ENCODE measurements around the gene DCDC1. TPM values are rescaled to one million over a fixed set of nuclear protein-coding genes. Genes with fewer than 3 reads are reported as not detected.

Gene DCDC1
- total and polyA plus RNA-seq, 2 donors (not counting 1 experiment from before 2014, with no cell fraction given) = 0.05 to 0.17 TPM

- no peak for DNase-seq (ENCODE audit: low read depth in 2 of 2)
- no peak overlapping the region for H3K27ac ChIP-seq (ENCODE audit: insufficient read depth, low read length)
- TF ChIP-seq, protein P1, sequence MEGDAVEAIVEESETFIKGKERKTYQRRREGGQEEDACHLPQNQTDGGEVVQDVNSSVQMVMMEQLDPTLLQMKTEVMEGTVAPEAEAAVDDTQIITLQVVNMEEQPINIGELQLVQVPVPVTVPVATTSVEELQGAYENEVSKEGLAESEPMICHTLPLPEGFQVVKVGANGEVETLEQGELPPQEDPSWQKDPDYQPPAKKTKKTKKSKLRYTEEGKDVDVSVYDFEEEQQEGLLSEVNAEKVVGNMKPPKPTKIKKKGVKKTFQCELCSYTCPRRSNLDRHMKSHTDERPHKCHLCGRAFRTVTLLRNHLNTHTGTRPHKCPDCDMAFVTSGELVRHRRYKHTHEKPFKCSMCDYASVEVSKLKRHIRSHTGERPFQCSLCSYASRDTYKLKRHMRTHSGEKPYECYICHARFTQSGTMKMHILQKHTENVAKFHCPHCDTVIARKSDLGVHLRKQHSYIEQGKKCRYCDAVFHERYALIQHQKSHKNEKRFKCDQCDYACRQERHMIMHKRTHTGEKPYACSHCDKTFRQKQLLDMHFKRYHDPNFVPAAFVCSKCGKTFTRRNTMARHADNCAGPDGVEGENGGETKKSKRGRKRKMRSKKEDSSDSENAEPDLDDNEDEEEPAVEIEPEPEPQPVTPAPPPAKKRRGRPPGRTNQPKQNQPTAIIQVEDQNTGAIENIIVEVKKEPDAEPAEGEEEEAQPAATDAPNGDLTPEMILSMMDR (conservative IDR thresholded peaks at IDR 0.05 in 1 of 2, IDR thresholded peaks at IDR 0.05 in 1 of 2; ENCODE audit: low read depth in 1 of 2, low read length in 2 of 2) = no peak
- TF ChIP-seq EZH2 (IDR thresholded peaks at IDR 0.05; ENCODE audit: low read length, missing control alignments) = no peak
These were observed 452.8 kb downstream of the DCDC1 start for GRCh38 chr11:30916764-30917163.

GRCh38 chr11:30914143-30914762, 455.3 kb downstream of the DCDC1 start:
- H3K36me3 ChIP-seq (ENCODE audit: control insufficient read depth, insufficient read depth, low read length) = no peaks in the 10 kb centered on the region
- DNase-seq (ENCODE audit: low read depth in 2 of 2) = peak; percentile 50 to 65
- no peak overlapping the region for H3K9ac ChIP-seq (ENCODE audit: insufficient read depth, low read length)
- no peaks in the 10 kb centered on the region for H3K79me2 ChIP-seq (ENCODE audit: control insufficient read depth, insufficient read depth, low read length)
- no peaks in the 10 kb centered on the region for H3K27me3 ChIP-seq (ENCODE audit: control insufficient read depth, insufficient read depth, low read length)
- no peaks in the 10 kb centered on the region for H3K4me1 ChIP-seq (ENCODE audit: control insufficient read depth, extremely low read depth, insufficient read depth, low read length)
- H3K27ac ChIP-seq (ENCODE audit: insufficient read depth, low read length) = no peak overlapping the region
- no peak overlapping the region for H3K4me3 ChIP-seq (replicated peaks in 1 of 4; ENCODE audit: control extremely low read depth in 1 of 4, insufficient read depth in 1 of 4, low read depth in 3 of 4, low read length in 4 of 4)
- TF ChIP-seq, protein P1 (conservative IDR thresholded peaks at IDR 0.05 in 1 of 2, IDR thresholded peaks at IDR 0.05 in 1 of 2; ENCODE audit: low read depth in 1 of 2, low read length in 2 of 2) = peak; percentile 49 to 95
- no peak for TF ChIP-seq EZH2 (IDR thresholded peaks at IDR 0.05; ENCODE audit: low read length, missing control alignments)
- no peak overlapping the region for H3K4me2 ChIP-seq (ENCODE audit: extremely low read depth, insufficient read depth, low read length)
- H4K20me1 ChIP-seq (ENCODE audit: control insufficient read depth, extremely low read depth, insufficient read depth, low read length) = no peaks in the 10 kb centered on the region
- H2AFZ ChIP-seq (ENCODE audit: low read length) = no peak overlapping the region
- H3K9me3 ChIP-seq (ENCODE audit: control insufficient read depth, insufficient read depth, low read depth, low read length) = no peaks in the 10 kb centered on the region

More at GRCh38 chr11:30916764-30917163, 452.8 kb downstream of the DCDC1 start:
- H3K36me3 ChIP-seq (ENCODE audit: control insufficient read depth, insufficient read depth, low read length) = no peaks in the 10 kb centered on the region
- H3K27me3 ChIP-seq (ENCODE audit: control insufficient read depth, insufficient read depth, low read length) = no peaks in the 10 kb centered on the region
- no peaks in the 10 kb centered on the region for H3K9me3 ChIP-seq (ENCODE audit: control insufficient read depth, insufficient read depth, low read depth, low read length)
- no peaks in the 10 kb centered on the region for H3K79me2 ChIP-seq (ENCODE audit: control insufficient read depth, insufficient read depth, low read length)
- no peak overlapping the region for H3K4me2 ChIP-seq (ENCODE audit: extremely low read depth, insufficient read depth, low read length)
- H2AFZ ChIP-seq (ENCODE audit: low read length) = no peak overlapping the region
- H3K4me1 ChIP-seq (ENCODE audit: control insufficient read depth, extremely low read depth, insufficient read depth, low read length) = no peaks in the 10 kb centered on the region
- no peak overlapping the region for H3K4me3 ChIP-seq (replicated peaks in 1 of 4; ENCODE audit: control extremely low read depth in 1 of 4, insufficient read depth in 1 of 4, low read depth in 3 of 4, low read length in 4 of 4)
- no peak overlapping the region for H3K9ac ChIP-seq (ENCODE audit: insufficient read depth, low read length)
- no peaks in the 10 kb centered on the region for H4K20me1 ChIP-seq (ENCODE audit: control insufficient read depth, extremely low read depth, insufficient read depth, low read length)

DNA sequence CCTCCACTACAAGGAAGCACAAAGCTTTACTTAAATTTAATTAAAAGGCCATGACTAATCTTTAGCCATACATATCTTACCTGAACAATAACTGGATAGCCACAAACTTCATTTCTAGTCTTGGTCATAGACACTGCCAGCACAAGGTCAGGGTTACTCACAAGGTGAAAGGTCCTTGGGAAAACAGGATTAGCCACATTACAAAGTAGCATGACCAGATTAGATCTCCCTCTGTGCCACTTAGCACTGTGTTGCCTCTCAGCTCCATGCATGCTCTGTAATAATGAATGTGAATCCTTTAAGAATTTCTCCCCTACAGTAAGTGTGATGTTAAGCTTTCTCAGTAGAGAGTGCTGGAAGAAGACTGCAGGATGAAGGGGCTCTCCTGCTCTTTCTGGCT, 458.3 kb downstream of the DCDC1 start:
- Histone ChIP-seq H3K27ac (ENCODE audit: insufficient read depth, low read length) (no peak overlapping the region), H3K9ac (ENCODE audit: insufficient read depth, low read length) (no peak overlapping the region), H3K4me1 (ENCODE audit: control insufficient read depth, extremely low read depth, insufficient read depth, low read length) (no peaks in the 10 kb centered on the region), H4K20me1 (ENCODE audit: control insufficient read depth, extremely low read depth, insufficient read depth, low read length) (no peaks in the 10 kb centered on the region), H3K9me3 (ENCODE audit: control insufficient read depth, insufficient read depth, low read depth, low read length) (no peaks in the 10 kb centered on the region), H3K36me3 (ENCODE audit: control insufficient read depth, insufficient read depth, low read length) (no peaks in the 10 kb centered on the region), H3K4me2 (ENCODE audit: extremely low read depth, insufficient read depth, low read length) (no peak overlapping the region), H2AFZ (ENCODE audit: low read length) (no peak overlapping the region), H3K4me3 (replicated peaks in 1 of 4; ENCODE audit: control extremely low read depth in 1 of 4, insufficient read depth in 1 of 4, low read depth in 3 of 4, low read length in 4 of 4) (no peak overlapping the region), H3K79me2 (ENCODE audit: control insufficient read depth, insufficient read depth, low read length) (no peaks in the 10 kb centered on the region), H3K27me3 (ENCODE audit: control insufficient read depth, insufficient read depth, low read length) (no peaks in the 10 kb centered on the region)
- no peak for TF ChIP-seq EZH2 (IDR thresholded peaks at IDR 0.05; ENCODE audit: low read length, missing control alignments)
- TF ChIP-seq, protein P1 (conservative IDR thresholded peaks at IDR 0.05 in 1 of 2, IDR thresholded peaks at IDR 0.05 in 1 of 2; ENCODE audit: low read depth in 1 of 2, low read length in 2 of 2) = no peak
- no peak for DNase-seq (ENCODE audit: low read depth in 2 of 2)
